CD14-positive monocyte (primary cell): ENCODE measurements around the gene LRP10. TPM values are rescaled to one million over a fixed set of nuclear protein-coding genes. Genes with fewer than 3 reads are reported as not detected.
"Not testable (repeated sequence)": the region's sequence is repeated elsewhere in the genome, so short reads cannot be mapped to it uniquely, and the experiment has no call there.

Experiments used
- DNase-seq, 3 donors: peaks; one replicate each; pipeline ENCODE4 v3.0.0-alpha.2; 2011 to 2022
- H2AFZ ChIP-seq: 2 replicates; pipeline ENCODE4 v1.6.0; 2012; ENCODE audit warnings: mild to moderate bottlenecking, low read depth, low read length, inconsistent platforms; ENCODE audit not compliant: insufficient read depth, poor library complexity, severe bottlenecking
- H3K27ac ChIP-seq, 2 donors: 1 replicate in 1 of 2; 2 replicates in 1 of 2; pipeline ENCODE4 v1.5.1; 2012 to 2013; ENCODE audit warnings: low read length in 2 of 2, control low read depth in 1 of 2, inconsistent platforms in 1 of 2, low read depth in 1 of 2, mild to moderate bottlenecking in 1 of 2
- H3K27me3 ChIP-seq, 2 donors: one replicate each; pipeline versions ENCODE4 v1.6.0 to v1.6.1; 2011 to 2013; ENCODE audit warnings: low read length in 2 of 2; ENCODE audit not compliant: control insufficient read depth in 2 of 2, insufficient read depth in 2 of 2
- H3K36me3 ChIP-seq, 2 donors: replicated peaks in 1 of 2; 1 replicate in 1 of 2; 2 replicates in 1 of 2; pipeline versions ENCODE4 v1.5.1 to v1.6.1; 2012 to 2013; ENCODE audit warnings: low read length in 2 of 2, control low read depth in 1 of 2, inconsistent platforms in 1 of 2, mild to moderate bottlenecking in 1 of 2; ENCODE audit not compliant: insufficient read depth in 2 of 2, control insufficient read depth in 1 of 2
- H3K4me1 ChIP-seq, 2 donors: 1 replicate in 1 of 2; 2 replicates in 1 of 2; pipeline versions ENCODE4 v1.5.1 to v1.6.1; 2012 to 2013; ENCODE audit warnings: low read length in 2 of 2, control low read depth in 1 of 2, inconsistent platforms in 1 of 2, mild to moderate bottlenecking in 1 of 2, moderate library complexity in 1 of 2; ENCODE audit not compliant: insufficient read depth in 2 of 2, control insufficient read depth in 1 of 2
- H3K4me2 ChIP-seq: replicated peaks from 2 replicates; pipeline ENCODE3; 2012; ENCODE audit warnings: low read length, moderate library complexity, mild to moderate bottlenecking; ENCODE audit not compliant: poor library complexity, severe bottlenecking; ENCODE audit errors: extremely low read depth
- H3K4me3 ChIP-seq, 3 experiments: fragments of 200-600 bp in 1 of 3; sonication (generic) in 1 of 3; replicated peaks in 1 of 3; 1 replicate in 2 of 3; 2 replicates in 1 of 3; pipeline ENCODE4 v1.5.1; 2011 to 2013; ENCODE audit warnings: low read length in 3 of 3, mild to moderate bottlenecking in 3 of 3, control low read depth in 2 of 3, low read depth in 2 of 3, inconsistent platforms in 1 of 3, moderate library complexity in 1 of 3
- H3K79me2 ChIP-seq: 2 replicates; pipeline ENCODE4 v1.6.0; 2012; ENCODE audit warnings: mild to moderate bottlenecking, control low read depth, inconsistent platforms, low read length, moderate library complexity; ENCODE audit not compliant: insufficient read depth
- H3K9ac ChIP-seq: 2 replicates; pipeline ENCODE4 v1.6.0; 2017; ENCODE audit warnings: low read length, mild to moderate bottlenecking; ENCODE audit not compliant: insufficient read depth, poor library complexity, severe bottlenecking
- H3K9me3 ChIP-seq, 2 donors: replicated peaks in 1 of 2; 1 replicate in 1 of 2; 2 replicates in 1 of 2; pipeline versions ENCODE4 v1.5.1 to v1.6.1; 2012 to 2013; ENCODE audit warnings: low read length in 2 of 2, control low read depth in 1 of 2; ENCODE audit not compliant: control insufficient read depth in 1 of 2, insufficient read depth in 1 of 2
- H4K20me1 ChIP-seq: 2 replicates; pipeline ENCODE4 v1.6.0; 2012; ENCODE audit warnings: mild to moderate bottlenecking, low read length, control low read depth, moderate library complexity; ENCODE audit not compliant: insufficient read depth
- H3K27ac Mint-ChIP-seq, 7 donors: one replicate each; pipeline ENCODE4 v1.8.0; 2020; ENCODE audit warnings: mild to moderate bottlenecking in 7 of 7, mixed read lengths in 7 of 7, moderate library complexity in 6 of 7, inconsistent platforms in 2 of 7
- H3K27me3 Mint-ChIP-seq, 3 donors: one replicate each; pipeline ENCODE4 v1.8.0; 2021 to 2022; ENCODE audit warnings: low read depth in 3 of 3, mild to moderate bottlenecking in 3 of 3, mixed read lengths in 3 of 3, moderate library complexity in 3 of 3, inconsistent platforms in 1 of 3
- H3K36me3 Mint-ChIP-seq, 2 donors: one replicate each; pipeline ENCODE4 v1.8.0; 2020; ENCODE audit warnings: mixed read lengths in 2 of 2, inconsistent platforms in 1 of 2, mild to moderate bottlenecking in 1 of 2
- H3K4me1 Mint-ChIP-seq: one replicate; pipeline ENCODE4 v1.8.0; 2020; ENCODE audit warnings: mild to moderate bottlenecking, mixed read lengths
- H3K4me3 Mint-ChIP-seq, 2 donors: one replicate each; pipeline ENCODE4 v1.8.0; 2020; ENCODE audit warnings: mild to moderate bottlenecking in 2 of 2, mixed read lengths in 2 of 2, moderate library complexity in 1 of 2
- H3K9me3 Mint-ChIP-seq, 7 donors: one replicate each; pipeline ENCODE4 v1.8.0; 2020 to 2022; ENCODE audit warnings: mixed read lengths in 7 of 7, mild to moderate bottlenecking in 6 of 7, moderate library complexity in 6 of 7, inconsistent platforms in 2 of 7
- CTCF ChIP-seq: fragments of 200-600 bp; IDR thresholded peaks from one replicate; pipeline ENCODE4 v1.8.0; 2022; ENCODE audit warnings: antibody characterized with exemption, mild to moderate bottlenecking
- WGBS: methylation state at CpG from one replicate; pipeline ENCODE4 v1.1.5; 2013; ENCODE audit warnings: missing lambda C conversion rate; ENCODE audit not compliant: insufficient coverage; 5-methylcytosine and 5-hydroxymethylcytosine counted together
- intact Hi-C, 2 donors: fragments of 100-400 bp; cut with micrococcal nuclease; formaldehyde crosslinking; loops; one replicate each; pipeline versions ENCODE4 v1.15.0 to v1.15.1; 2023
- polyA plus RNA-seq, 3 donors: library from polyadenylated mRNA; depleted of rRNA in 1 of 3; unstranded in 2 of 3; stranded (reverse) in 1 of 3; fragments of 300-500 nt in 2 of 3; fragments of >200 nt in 1 of 3; fragmentation: Illumina TruSeq in 2 of 3; gene quantifications; 1 replicate in 2 of 3; 2 replicates in 1 of 3; pipeline ENCODE4 v1.2.3, GENCODE V29; 2012 to 2021

The LRP10 gene
- polyA plus RNA-seq, 3 donors: 39.0 to 65.1 (median 51.5) TPM

DNA sequence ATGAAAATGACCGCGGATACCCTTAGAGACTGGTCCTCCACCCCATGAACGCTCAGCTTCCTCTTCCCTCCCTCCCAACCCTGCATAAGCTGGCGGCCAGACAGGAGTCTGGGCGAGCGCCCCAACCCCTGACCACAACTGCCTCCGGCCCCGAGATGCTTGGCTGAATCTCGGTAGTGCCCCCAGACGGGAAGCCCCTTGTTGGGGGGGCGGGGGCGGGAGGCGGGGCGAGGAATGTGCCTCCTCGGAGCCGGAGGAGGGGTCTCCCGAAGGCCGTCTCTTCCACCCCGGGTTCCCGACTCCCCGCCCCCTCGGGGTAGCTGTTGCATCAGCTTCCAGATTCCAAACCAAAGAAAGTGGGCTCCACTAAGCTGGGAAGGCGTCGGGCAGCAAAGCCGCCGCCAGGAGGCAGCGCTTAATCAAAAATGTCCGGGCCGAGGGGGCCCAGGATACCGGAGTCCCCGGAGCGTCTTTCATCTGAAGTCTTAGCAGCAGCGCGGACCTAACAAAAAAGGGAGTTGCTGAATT lies 48.9 kb upstream of the LRP10 start:
- peak; percentile 91 for TF ChIP-seq CTCF
- H3K4me3 Mint-ChIP-seq: peak overlapping the region; percentile 77 to 84
- H3K4me1 Mint-ChIP-seq: peaks cover 54% of the 10 kb centered on the region
- Histone ChIP-seq H4K20me1 (no peaks in the 10 kb centered on the region), H3K27ac (peak overlapping the region; percentile 53 to 79), H3K9me3 (no peaks in the 10 kb centered on the region), H3K4me2 (peak overlapping the region; percentile 81), H3K27me3 (no peaks in the 10 kb centered on the region), H3K9ac (peak overlapping the region; percentile 72), H3K4me3 (peak overlapping the region; percentile 27 to 75 (median 49)), H3K36me3 (no peaks in the 10 kb centered on the region), H2AFZ (peak overlapping the region; percentile 57), H3K4me1 (peaks cover 57 to 66% of the 10 kb centered on the region in 2 donors), H3K79me2 (no peaks in the 10 kb centered on the region)
- whole genome bisulfite sequencing: under 1% methylated on average over 12 of the region's 34 CpGs
- peaks cover 2 to 9% (median 6%) of the 10 kb centered on the region in 3 donors for H3K27me3 Mint-ChIP-seq
- no peaks in the 10 kb centered on the region for H3K9me3 Mint-ChIP-seq
- intact Hi-C loops: loop anchor here (1.0 to 5.0 kb wide), 3 partner anchors 30 to 35 kb away; no protein-coding TSS in a partner anchor
- H3K36me3 Mint-ChIP-seq: peaks cover 2 to 3% of the 10 kb centered on the region in 2 donors
- peak overlapping the region; percentile 85 to 94 (median 91) for H3K27ac Mint-ChIP-seq
- peak; percentile 58 to 77 (median 74) for DNase-seq

GRCh38 chr14:22824711-22825359 lies 46.7 kb upstream of the LRP10 start:
- Histone ChIP-seq H4K20me1 (no peaks in the 10 kb centered on the region), H3K27me3 (no peaks in the 10 kb centered on the region), H3K27ac (no peak overlapping the region), H3K9ac (no peak overlapping the region), H3K79me2 (peaks cover 2% of the 10 kb centered on the region), H3K9me3 (no peaks in the 10 kb centered on the region), H3K4me2 (peak overlapping the region; percentile 26), H3K4me3 (peak overlapping the region in 1 of 3 experiments; percentile 16), H3K4me1 (peaks cover 41 to 51% of the 10 kb centered on the region in 2 donors), H3K36me3 (no peaks in the 10 kb centered on the region), H2AFZ (peak overlapping the region; percentile 72)
- peak overlapping the region in 3 of 7 donors; percentile 3 to 54 (median 15) for H3K27ac Mint-ChIP-seq
- DNase-seq: peak in 2 of 3 donors; percentile 18 to 51
- 11% methylated on average over 6 of the region's 8 CpGs for WGBS
- H3K9me3 Mint-ChIP-seq: peaks cover 0 to 7% (median 0%) of the 10 kb centered on the region in 7 donors
- H3K36me3 Mint-ChIP-seq: peaks cover 2 to 3% of the 10 kb centered on the region in 2 donors
- peaks cover 2 to 7% (median 5%) of the 10 kb centered on the region in 3 donors for H3K27me3 Mint-ChIP-seq
- intact Hi-C loops: loop anchor here in 1 of 2 donors (5.0 kb wide), 1 partner anchor 38 kb away; no protein-coding TSS in a partner anchor
- peaks cover 39% of the 10 kb centered on the region for H3K4me1 Mint-ChIP-seq
- peak overlapping the region; percentile 15 to 34 for H3K4me3 Mint-ChIP-seq
- no peak for TF ChIP-seq CTCF

GRCh38 chr14:22829076-22829660 lies 42.4 kb upstream of the LRP10 start:
- Mint-ChIP-seq H3K4me3 (peak overlapping the region; percentile 90 to 96), H3K4me1 (peaks cover 26% of the 10 kb centered on the region), H3K36me3 (peaks cover 22 to 23% of the 10 kb centered on the region in 2 donors), H3K27ac (peak overlapping the region; percentile 89 to 96 (median 94))
- WGBS: 100% methylated on average over 2 of the region's 12 CpGs
- H4K20me1 ChIP-seq, intact Hi-C loops, H3K27me3 Mint-ChIP-seq, H3K9me3 Mint-ChIP-seq, H3K9me3 ChIP-seq, DNase-seq, H3K27me3 ChIP-seq: not testable (repeated sequence)
- Histone ChIP-seq H3K4me2 (peak overlapping the region; percentile 97), H3K27ac (peak overlapping the region; percentile 18 to 85), H3K79me2 (peaks cover 12% of the 10 kb centered on the region), H3K4me3 (peak overlapping the region; percentile 65 to 93 (median 77)), H2AFZ (peak overlapping the region; percentile 97), H3K9ac (peak overlapping the region; percentile 82), H3K36me3 (peaks cover 12 to 13% of the 10 kb centered on the region in 2 donors), H3K4me1 (peaks cover 25 to 36% of the 10 kb centered on the region in 2 donors)
